CD14-positive monocyte (primary cell): Measurements from ENCODE around the gene EXT2. TPM values are rescaled to one million over a fixed set of nuclear protein-coding genes. Genes with fewer than 3 reads are reported as not detected.

Source experiments
- DNase-seq, 3 donors: peaks; one replicate each; pipeline ENCODE4 v3.0.0-alpha.2; 2011 to 2022
- H2AFZ ChIP-seq: 2 replicates; pipeline ENCODE4 v1.6.0; 2012; ENCODE audit warnings: mild to moderate bottlenecking, low read depth, low read length, inconsistent platforms; ENCODE audit not compliant: insufficient read depth, poor library complexity, severe bottlenecking
- H3K27ac ChIP-seq, 2 donors: 1 replicate in 1 of 2; 2 replicates in 1 of 2; pipeline ENCODE4 v1.5.1; 2012 to 2013; ENCODE audit warnings: low read length in 2 of 2, control low read depth in 1 of 2, inconsistent platforms in 1 of 2, low read depth in 1 of 2, mild to moderate bottlenecking in 1 of 2
- H3K27me3 ChIP-seq, 2 donors: one replicate each; pipeline versions ENCODE4 v1.6.0 to v1.6.1; 2011 to 2013; ENCODE audit warnings: low read length in 2 of 2; ENCODE audit not compliant: control insufficient read depth in 2 of 2, insufficient read depth in 2 of 2
- H3K36me3 ChIP-seq, 2 donors: replicated peaks in 1 of 2; 1 replicate in 1 of 2; 2 replicates in 1 of 2; pipeline versions ENCODE4 v1.5.1 to v1.6.1; 2012 to 2013; ENCODE audit warnings: low read length in 2 of 2, control low read depth in 1 of 2, inconsistent platforms in 1 of 2, mild to moderate bottlenecking in 1 of 2; ENCODE audit not compliant: insufficient read depth in 2 of 2, control insufficient read depth in 1 of 2
- H3K4me1 ChIP-seq, 2 donors: 1 replicate in 1 of 2; 2 replicates in 1 of 2; pipeline versions ENCODE4 v1.5.1 to v1.6.1; 2012 to 2013; ENCODE audit warnings: low read length in 2 of 2, control low read depth in 1 of 2, inconsistent platforms in 1 of 2, mild to moderate bottlenecking in 1 of 2, moderate library complexity in 1 of 2; ENCODE audit not compliant: insufficient read depth in 2 of 2, control insufficient read depth in 1 of 2
- H3K4me2 ChIP-seq: replicated peaks from 2 replicates; pipeline ENCODE3; 2012; ENCODE audit warnings: low read length, moderate library complexity, mild to moderate bottlenecking; ENCODE audit not compliant: poor library complexity, severe bottlenecking; ENCODE audit errors: extremely low read depth
- H3K4me3 ChIP-seq, 3 experiments: fragments of 200-600 bp in 1 of 3; sonication (generic) in 1 of 3; replicated peaks in 1 of 3; 1 replicate in 2 of 3; 2 replicates in 1 of 3; pipeline ENCODE4 v1.5.1; 2011 to 2013; ENCODE audit warnings: low read length in 3 of 3, mild to moderate bottlenecking in 3 of 3, control low read depth in 2 of 3, low read depth in 2 of 3, inconsistent platforms in 1 of 3, moderate library complexity in 1 of 3
- H3K79me2 ChIP-seq: 2 replicates; pipeline ENCODE4 v1.6.0; 2012; ENCODE audit warnings: mild to moderate bottlenecking, control low read depth, inconsistent platforms, low read length, moderate library complexity; ENCODE audit not compliant: insufficient read depth
- H3K9ac ChIP-seq: 2 replicates; pipeline ENCODE4 v1.6.0; 2017; ENCODE audit warnings: low read length, mild to moderate bottlenecking; ENCODE audit not compliant: insufficient read depth, poor library complexity, severe bottlenecking
- H3K9me3 ChIP-seq, 2 donors: replicated peaks in 1 of 2; 1 replicate in 1 of 2; 2 replicates in 1 of 2; pipeline versions ENCODE4 v1.5.1 to v1.6.1; 2012 to 2013; ENCODE audit warnings: low read length in 2 of 2, control low read depth in 1 of 2; ENCODE audit not compliant: control insufficient read depth in 1 of 2, insufficient read depth in 1 of 2
- H4K20me1 ChIP-seq: 2 replicates; pipeline ENCODE4 v1.6.0; 2012; ENCODE audit warnings: mild to moderate bottlenecking, low read length, control low read depth, moderate library complexity; ENCODE audit not compliant: insufficient read depth
- H3K27ac Mint-ChIP-seq, 7 donors: one replicate each; pipeline ENCODE4 v1.8.0; 2020; ENCODE audit warnings: mild to moderate bottlenecking in 7 of 7, mixed read lengths in 7 of 7, moderate library complexity in 6 of 7, inconsistent platforms in 2 of 7
- H3K27me3 Mint-ChIP-seq, 3 donors: one replicate each; pipeline ENCODE4 v1.8.0; 2021 to 2022; ENCODE audit warnings: low read depth in 3 of 3, mild to moderate bottlenecking in 3 of 3, mixed read lengths in 3 of 3, moderate library complexity in 3 of 3, inconsistent platforms in 1 of 3
- H3K36me3 Mint-ChIP-seq, 2 donors: one replicate each; pipeline ENCODE4 v1.8.0; 2020; ENCODE audit warnings: mixed read lengths in 2 of 2, inconsistent platforms in 1 of 2, mild to moderate bottlenecking in 1 of 2
- H3K4me1 Mint-ChIP-seq: one replicate; pipeline ENCODE4 v1.8.0; 2020; ENCODE audit warnings: mild to moderate bottlenecking, mixed read lengths
- H3K4me3 Mint-ChIP-seq, 2 donors: one replicate each; pipeline ENCODE4 v1.8.0; 2020; ENCODE audit warnings: mild to moderate bottlenecking in 2 of 2, mixed read lengths in 2 of 2, moderate library complexity in 1 of 2
- H3K9me3 Mint-ChIP-seq, 7 donors: one replicate each; pipeline ENCODE4 v1.8.0; 2020 to 2022; ENCODE audit warnings: mixed read lengths in 7 of 7, mild to moderate bottlenecking in 6 of 7, moderate library complexity in 6 of 7, inconsistent platforms in 2 of 7
- WGBS: methylation state at CpG from one replicate; pipeline ENCODE4 v1.1.5; 2013; ENCODE audit warnings: missing lambda C conversion rate; ENCODE audit not compliant: insufficient coverage; 5-methylcytosine and 5-hydroxymethylcytosine counted together
- intact Hi-C, 2 donors: fragments of 100-400 bp; cut with micrococcal nuclease; formaldehyde crosslinking; loops; one replicate each; pipeline versions ENCODE4 v1.15.0 to v1.15.1; 2023
- polyA plus RNA-seq, 3 donors: library from polyadenylated mRNA; depleted of rRNA in 1 of 3; unstranded in 2 of 3; stranded (reverse) in 1 of 3; fragments of 300-500 nt in 2 of 3; fragments of >200 nt in 1 of 3; fragmentation: Illumina TruSeq in 2 of 3; gene quantifications; 1 replicate in 2 of 3; 2 replicates in 1 of 3; pipeline ENCODE4 v1.2.3, GENCODE V29; 2012 to 2021
- TF ChIP-seq, protein P1 (sequence below): fragments of 200-600 bp; IDR thresholded peaks from one replicate; pipeline ENCODE4 v1.8.0; 2022; ENCODE audit warnings: antibody characterized with exemption, mild to moderate bottlenecking

EXT2 gene
- polyA plus RNA-seq, 3 donors = 17.2 to 41.1 (median 34.2) TPM

- Mint-ChIP-seq H3K9me3 (peaks cover 0 to 3% (median 0%) of the 10 kb centered on the region in 7 donors), H3K27ac (no peak overlapping the region), H3K4me3 (no peak overlapping the region), H3K4me1 (no peaks in the 10 kb centered on the region), H3K36me3 (no peaks in the 10 kb centered on the region), H3K27me3 (peaks cover 0 to 3% (median 2%) of the 10 kb centered on the region in 3 donors)
- Histone ChIP-seq H2AFZ (no peak overlapping the region), H3K4me3 (no peak overlapping the region), H3K9ac (no peak overlapping the region), H3K4me1 (no peaks in the 10 kb centered on the region), H3K27ac (no peak overlapping the region), H3K27me3 (no peaks in the 10 kb centered on the region), H3K79me2 (no peaks in the 10 kb centered on the region), H3K4me2 (no peak overlapping the region), H4K20me1 (no peaks in the 10 kb centered on the region), H3K36me3 (no peaks in the 10 kb centered on the region), H3K9me3 (no peaks in the 10 kb centered on the region)
- TF ChIP-seq, protein P1, sequence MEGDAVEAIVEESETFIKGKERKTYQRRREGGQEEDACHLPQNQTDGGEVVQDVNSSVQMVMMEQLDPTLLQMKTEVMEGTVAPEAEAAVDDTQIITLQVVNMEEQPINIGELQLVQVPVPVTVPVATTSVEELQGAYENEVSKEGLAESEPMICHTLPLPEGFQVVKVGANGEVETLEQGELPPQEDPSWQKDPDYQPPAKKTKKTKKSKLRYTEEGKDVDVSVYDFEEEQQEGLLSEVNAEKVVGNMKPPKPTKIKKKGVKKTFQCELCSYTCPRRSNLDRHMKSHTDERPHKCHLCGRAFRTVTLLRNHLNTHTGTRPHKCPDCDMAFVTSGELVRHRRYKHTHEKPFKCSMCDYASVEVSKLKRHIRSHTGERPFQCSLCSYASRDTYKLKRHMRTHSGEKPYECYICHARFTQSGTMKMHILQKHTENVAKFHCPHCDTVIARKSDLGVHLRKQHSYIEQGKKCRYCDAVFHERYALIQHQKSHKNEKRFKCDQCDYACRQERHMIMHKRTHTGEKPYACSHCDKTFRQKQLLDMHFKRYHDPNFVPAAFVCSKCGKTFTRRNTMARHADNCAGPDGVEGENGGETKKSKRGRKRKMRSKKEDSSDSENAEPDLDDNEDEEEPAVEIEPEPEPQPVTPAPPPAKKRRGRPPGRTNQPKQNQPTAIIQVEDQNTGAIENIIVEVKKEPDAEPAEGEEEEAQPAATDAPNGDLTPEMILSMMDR = no peak
- DNase-seq = no peak
- WGBS = 84% methylated on average over 7 of the region's 17 CpGs
- intact Hi-C loops = no loop called here
Measured at GRCh38 chr11:44269369-44270351, 174.2 kb downstream of the EXT2 start.

DNA sequence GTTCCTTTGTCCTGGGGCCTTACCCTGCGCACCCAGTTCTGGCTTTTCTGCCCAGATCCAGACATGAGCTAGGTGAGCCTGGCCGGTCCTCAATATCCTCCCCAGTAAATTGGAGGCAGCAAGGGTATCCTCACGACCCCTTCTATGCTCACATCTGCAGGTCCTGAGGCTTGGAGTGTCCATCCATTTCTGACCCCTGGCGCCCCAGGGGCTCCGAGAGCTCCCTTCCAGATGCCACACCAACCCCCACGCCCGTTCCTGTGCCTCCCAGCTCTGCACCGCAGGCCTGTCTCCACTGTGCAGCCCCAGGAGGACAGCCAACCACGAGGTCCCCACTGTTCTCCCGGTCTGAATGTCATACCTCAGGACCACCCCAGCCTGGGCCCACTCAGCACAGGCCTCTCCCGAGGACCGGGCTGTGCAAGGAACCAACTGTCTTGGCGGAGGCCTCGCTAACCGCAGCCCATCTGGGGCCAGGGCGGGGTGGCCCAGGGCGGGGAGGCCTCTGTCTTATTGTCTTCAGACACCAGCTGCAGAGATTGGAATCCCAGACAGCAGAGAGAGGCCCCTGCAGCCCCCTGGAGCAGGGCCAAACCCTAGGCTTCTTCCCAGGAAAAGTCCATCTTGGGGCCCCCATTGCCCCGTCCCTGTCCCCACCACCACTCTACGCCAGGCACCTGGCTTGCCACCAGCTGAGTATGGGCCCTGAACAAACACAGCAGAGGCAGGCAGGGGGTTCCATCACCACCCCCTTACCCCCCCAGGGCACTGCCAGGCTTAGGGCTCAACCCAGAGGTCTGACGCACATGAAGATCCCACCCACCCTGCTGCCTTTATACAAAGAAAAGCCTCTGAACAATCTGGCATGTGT is 175.2 kb downstream of the EXT2 start:
- Histone ChIP-seq H3K4me3 (no peak overlapping the region), H3K79me2 (no peaks in the 10 kb centered on the region), H3K27ac (no peak overlapping the region), H3K36me3 (no peaks in the 10 kb centered on the region), H4K20me1 (no peaks in the 10 kb centered on the region), H3K4me1 (no peaks in the 10 kb centered on the region), H2AFZ (no peak overlapping the region), H3K27me3 (no peaks in the 10 kb centered on the region), H3K9ac (no peak overlapping the region), H3K4me2 (no peak overlapping the region), H3K9me3 (peaks cover 0 to 3% of the 10 kb centered on the region in 2 donors)
- intact Hi-C loops = no loop called here
- Mint-ChIP-seq H3K27me3 (peaks cover 0 to 4% (median 3%) of the 10 kb centered on the region in 3 donors), H3K36me3 (no peaks in the 10 kb centered on the region), H3K9me3 (peaks cover 0 to 3% (median 0%) of the 10 kb centered on the region in 7 donors), H3K4me1 (no peaks in the 10 kb centered on the region), H3K4me3 (no peak overlapping the region), H3K27ac (no peak overlapping the region)
- TF ChIP-seq, protein P1 = no peak
- WGBS = 90% methylated on average over 19 of the region's 20 CpGs
- DNase-seq = no peak
